AG20443 (cell line): ENCODE results near the gene TBC1D22A.
A peak's percentile ranks its signal among the peaks of the same experiment; 100 is the strongest.

Source experiments
- DNase-seq: peaks from one replicate; pipeline ENCODE4 v3.0.0; 2012; ENCODE audit warnings: low spot score, mixed read lengths

TBC1D22A gene

GRCh38 chr22:47082505-47082904 is 320.1 kb downstream of the TBC1D22A start:
- DNase-seq, result no peak

- no peak for DNase-seq
Measured at GRCh38 chr22:47083379-47083986, 321.0 kb downstream of the TBC1D22A start.

GRCh38 chr22:47084226-47084625 is 321.8 kb downstream of the TBC1D22A start:
- no peak for DNase-seq

- no peak for DNase-seq
Measured at GRCh38 chr22:47086596-47087248, 324.3 kb downstream of the TBC1D22A start.

- no peak for DNase-seq
Measured at GRCh38 chr22:47088480-47089158, 326.2 kb downstream of the TBC1D22A start.

- DNase-seq, result no peak
Measured at GRCh38 chr22:47089374-47089773, 326.9 kb downstream of the TBC1D22A start.

- no peak for DNase-seq
Measured at GRCh38 chr22:47089796-47090460, 327.5 kb downstream of the TBC1D22A start.

GRCh38 chr22:47090591-47091245 is 328.3 kb downstream of the TBC1D22A start:
- DNase-seq, result peak; percentile 45

GRCh38 chr22:47091246-47091651 is 328.8 kb downstream of the TBC1D22A start:
- DNase-seq, result no peak

- DNase-seq, result no peak
Measured at GRCh38 chr22:47091921-47092700, 329.7 kb downstream of the TBC1D22A start.

GRCh38 chr22:47092896-47093311 is 330.5 kb downstream of the TBC1D22A start:
- peak; percentile 73 for DNase-seq

GRCh38 chr22:47093720-47094119 is 331.3 kb downstream of the TBC1D22A start:
- DNase-seq, result no peak

GRCh38 chr22:47094861-47095330 is 332.4 kb downstream of the TBC1D22A start:
- DNase-seq, result no peak

GRCh38 chr22:47095395-47096122 is 333.1 kb downstream of the TBC1D22A start:
- DNase-seq, result no peak

GRCh38 chr22:47098121-47098520 is 335.7 kb downstream of the TBC1D22A start:
- no peak for DNase-seq

GRCh38 chr22:47098554-47098953 is 336.1 kb downstream of the TBC1D22A start:
- DNase-seq, result no peak

- DNase-seq, result no peak
Measured at GRCh38 chr22:47100019-47100418, 337.6 kb downstream of the TBC1D22A start.

- no peak for DNase-seq
Measured at GRCh38 chr22:47100646-47101200, 338.3 kb downstream of the TBC1D22A start.

GRCh38 chr22:47101321-47101885 is 339.0 kb downstream of the TBC1D22A start:
- no peak for DNase-seq

GRCh38 chr22:47102081-47102480 is 339.6 kb downstream of the TBC1D22A start:
- no peak for DNase-seq
